Diencephalon (tissue), 1 donor: ENCODE measurements around the gene CSNK1A1. TPM values are rescaled to one million over a fixed set of nuclear protein-coding genes. Genes with fewer than 3 reads are reported as not detected.

ENCODE experiments used
- total RNA-seq: library from RNA; depleted of rRNA; stranded (reverse); fragments of >200 nt; gene quantifications from one replicate; pipeline ENCODE4 v1.2.3, GENCODE V29; 2014

Gene CSNK1A1
- 267 TPM for total RNA-seq

DNA sequence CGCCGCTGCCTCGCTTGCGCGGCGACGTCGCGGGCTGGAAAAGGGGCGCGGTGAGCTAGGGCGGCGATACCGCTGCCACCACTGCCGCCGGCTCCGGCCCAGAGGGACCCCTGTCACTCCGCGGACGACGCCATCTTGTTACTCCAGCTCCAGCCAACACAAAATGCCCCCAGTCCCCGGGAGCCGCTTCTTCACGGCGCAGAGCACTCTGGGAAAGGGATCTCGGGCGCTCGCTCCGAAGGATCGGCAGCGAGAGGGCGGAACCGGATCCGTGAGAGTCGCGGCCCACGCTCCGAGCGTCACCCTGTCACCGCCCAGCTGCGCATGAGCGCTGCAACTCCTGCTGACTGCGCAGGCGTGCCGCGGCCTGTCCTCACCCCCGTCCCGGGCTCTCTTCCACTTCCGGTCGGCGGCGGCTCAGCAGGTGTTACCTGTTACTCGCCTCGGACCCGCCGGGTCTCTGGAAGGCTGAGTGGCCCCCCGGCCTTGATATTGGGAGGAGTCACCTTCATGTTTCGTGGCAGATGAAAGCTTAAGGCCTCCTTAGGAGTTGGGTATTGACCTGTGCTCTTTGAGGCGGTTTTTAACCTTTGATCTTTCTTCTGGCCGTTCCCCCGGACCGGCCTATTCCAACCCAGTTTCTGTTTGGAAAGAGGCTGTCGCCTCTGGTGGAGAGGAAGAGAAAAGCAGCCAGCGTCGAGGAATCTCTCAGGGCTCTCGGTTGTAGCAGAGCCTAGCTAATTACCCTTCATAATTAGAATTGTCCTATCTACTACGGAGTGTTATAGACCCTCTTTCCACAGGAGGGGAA is at the start of gene CSNK1A1:
CSNK1A1 (minus strand) TSS at position 213 of the 811 bp plus-strand sequence. CDS start 475 bp downstream, outside the sequence.

GRCh38 chr5:149581192-149581861 is 30.1 kb upstream of the CSNK1A1 start, which contains the start of gene ARHGEF37:
TSS of gene ARHGEF37 (plus strand) at chr5:149581498. CDS start at chr5:149597770, 16,272 bp downstream.

Other genes starting within 250 kb of the CSNK1A1 start
- gene GRPEL2, start 205.9 kb downstream of the CSNK1A1 start, total RNA-seq, result 54.7 TPM
- gene PCYOX1L, start 193.4 kb downstream of the CSNK1A1 start, total RNA-seq, result 13.6 TPM
- gene IL17B, start 172.1 kb downstream of the CSNK1A1 start, total RNA-seq, result not detected
- 3.0 TPM for gene ARHGEF37, start 30.1 kb upstream of the CSNK1A1 start, total RNA-seq
- gene PPARGC1B, start 178.9 kb upstream of the CSNK1A1 start, total RNA-seq, result 3.5 TPM